ENCODE results near the gene SMOC2. TPM values are rescaled to one million over a fixed set of nuclear protein-coding genes. Genes with fewer than 3 reads are reported as not detected.

Gene SMOC2
- polyA plus RNA-seq, 1 donor from 2014 or later = 0.50 TPM

GRCh38 chr6:168507730-168508129, 66.7 kb downstream of the SMOC2 start:
- Histone ChIP-seq H3K4me2 (ENCODE audit: low read length) (no peak overlapping the region), H3K4me3 (ENCODE audit: low read length) (no peak overlapping the region), H3K36me3 (ENCODE audit: insufficient read depth, low read length) (no peaks in the 10 kb centered on the region), H3K9me2 (ENCODE audit: insufficient read depth, low read length) (no peaks in the 10 kb centered on the region), H3K9ac (ENCODE audit: low read length) (no peak overlapping the region), H3K79me2 (replicated peaks; ENCODE audit: insufficient read depth, low read length) (no peaks in the 10 kb centered on the region), H2AFZ (ENCODE audit: low read depth, low read length) (no peak overlapping the region), H3F3A (ENCODE audit: insufficient read depth, low read length, poor library complexity, severe bottlenecking) (no peaks in the 10 kb centered on the region), H3K9me3 (ENCODE audit: low read length) (no peaks in the 10 kb centered on the region), H3K27ac (ENCODE audit: low read length) (no peak overlapping the region), H4K20me1 (ENCODE audit: insufficient read depth) (no peaks in the 10 kb centered on the region), H3K27me3 (ENCODE audit: insufficient read depth, low read depth, low read length) (no peaks in the 10 kb centered on the region)
- TF ChIP-seq REST (IDR thresholded peaks at IDR 0.05; ENCODE audit: borderline replicate concordance) = no peak
- no peak for TF ChIP-seq POLR2AphosphoS5 (IDR thresholded peaks at IDR 0.05)
- TF ChIP-seq RAD21 (conservative IDR thresholded peaks at IDR 0.05) = no peak
- no peak for TF ChIP-seq TAF1 (IDR thresholded peaks at IDR 0.05; ENCODE audit: low read depth)
- TF ChIP-seq MXI1 (conservative IDR thresholded peaks at IDR 0.05; ENCODE audit: poor library complexity, severe bottlenecking) = no peak
- no peak for TF ChIP-seq EZH2 (IDR thresholded peaks at IDR 0.05; ENCODE audit: borderline replicate concordance, insufficient read depth, low read length, poor library complexity, severe bottlenecking)
- no peak for TF ChIP-seq CTCF (IDR thresholded peaks at IDR 0.05; ENCODE audit: poor library complexity, severe bottlenecking)
- TF ChIP-seq EP300 (conservative IDR thresholded peaks at IDR 0.05; ENCODE audit: poor library complexity, severe bottlenecking) = no peak
- TF ChIP-seq SMC3 (conservative IDR thresholded peaks at IDR 0.05; ENCODE audit: poor library complexity) = no peak

- no peak overlapping the region for H3K9ac ChIP-seq (ENCODE audit: low read length)
- H2AFZ ChIP-seq (ENCODE audit: low read depth, low read length) = no peak overlapping the region
- no peak for TF ChIP-seq CTCF (IDR thresholded peaks at IDR 0.05; ENCODE audit: poor library complexity, severe bottlenecking)
- TF ChIP-seq EP300 (conservative IDR thresholded peaks at IDR 0.05; ENCODE audit: poor library complexity, severe bottlenecking) = no peak
- no peak for TF ChIP-seq RAD21 (conservative IDR thresholded peaks at IDR 0.05)
- TF ChIP-seq SMC3 (conservative IDR thresholded peaks at IDR 0.05; ENCODE audit: poor library complexity) = no peak
- no peak for TF ChIP-seq EZH2 (IDR thresholded peaks at IDR 0.05; ENCODE audit: borderline replicate concordance, insufficient read depth, low read length, poor library complexity, severe bottlenecking)
- no peak for TF ChIP-seq REST (IDR thresholded peaks at IDR 0.05; ENCODE audit: borderline replicate concordance)
- TF ChIP-seq POLR2AphosphoS5 (IDR thresholded peaks at IDR 0.05) = no peak
- no peak for TF ChIP-seq MXI1 (conservative IDR thresholded peaks at IDR 0.05; ENCODE audit: poor library complexity, severe bottlenecking)
- no peak for TF ChIP-seq TAF1 (IDR thresholded peaks at IDR 0.05; ENCODE audit: low read depth)
- no peak overlapping the region for H3K4me2 ChIP-seq (ENCODE audit: low read length)
- no peaks in the 10 kb centered on the region for H3K9me2 ChIP-seq (ENCODE audit: insufficient read depth, low read length)
- no peak overlapping the region for H3K4me3 ChIP-seq (ENCODE audit: low read length)
- no peaks in the 10 kb centered on the region for H3K36me3 ChIP-seq (ENCODE audit: insufficient read depth, low read length)
- no peaks in the 10 kb centered on the region for H3F3A ChIP-seq (ENCODE audit: insufficient read depth, low read length, poor library complexity, severe bottlenecking)
- no peaks in the 10 kb centered on the region for H3K79me2 ChIP-seq (replicated peaks; ENCODE audit: insufficient read depth, low read length)
- H3K9me3 ChIP-seq (ENCODE audit: low read length) = no peaks in the 10 kb centered on the region
- H3K27ac ChIP-seq (ENCODE audit: low read length) = no peak overlapping the region
- H3K27me3 ChIP-seq (ENCODE audit: insufficient read depth, low read depth, low read length) = no peaks in the 10 kb centered on the region
- no peaks in the 10 kb centered on the region for H4K20me1 ChIP-seq (ENCODE audit: insufficient read depth)
Measured at GRCh38 chr6:168508903-168509302, 67.9 kb downstream of the SMOC2 start.
